Ovary (tissue), 9 donors: Measurements from ENCODE around the gene POLE3. TPM values are rescaled to one million over a fixed set of nuclear protein-coding genes. Genes with fewer than 3 reads are reported as not detected.

Source experiments
- DNase-seq, 5 donors: peaks; one replicate each; pipeline ENCODE4 v3.0.0-alpha.2; 2019 to 2020
- H3K27ac ChIP-seq, 2 donors: fragments of 200-600 bp; one replicate each; pipeline versions ENCODE4 v1.5.1 to v1.8.0; 2019 to 2022
- H3K27me3 ChIP-seq: fragments of 200-600 bp; one replicate; pipeline ENCODE4 v1.8.0; 2022
- H3K36me3 ChIP-seq: fragments of 200-600 bp; sonication (generic); one replicate; pipeline ENCODE4 v1.5.1; 2019
- H3K4me1 ChIP-seq: one replicate; pipeline ENCODE4 v1.8.1; 2013; ENCODE audit warnings: mild to moderate bottlenecking, moderate library complexity; ENCODE audit not compliant: insufficient read depth
- H3K4me3 ChIP-seq: fragments of 200-600 bp; sonication (generic); one replicate; pipeline ENCODE4 v1.5.1; 2017
- H3K9me3 ChIP-seq, 2 donors: fragments of 200-600 bp in 1 of 2; sonication (generic) in 1 of 2; one replicate each; pipeline versions ENCODE4 v1.5.1 to v1.8.1; 2013 to 2019; ENCODE audit warnings: mild to moderate bottlenecking in 1 of 2, moderate library complexity in 1 of 2
- EP300 ChIP-seq: sonication (generic); formaldehyde crosslinking; IDR thresholded peaks from one replicate; pipeline ENCODE4 v1.6.1; 2017; ENCODE audit warnings: antibody characterized with exemption
- POLR2A ChIP-seq: fragments of 450-650 bp; IDR thresholded peaks from one replicate; pipeline ENCODE4 v1.6.1; 2017; ENCODE audit warnings: antibody characterized with exemption, mild to moderate bottlenecking, moderate library complexity
- WGBS, 3 donors: extraction: QIAGEN DNeasy Blood & Tissue Kit in 1 of 3; methylation state at CpG; one replicate each; pipeline versions ENCODE4 v1.1.5 to v1.1.7; 2013 to 2017; 5-methylcytosine and 5-hydroxymethylcytosine counted together
- intact Hi-C, 4 donors: fragments of 100-400 bp; cut with DNase I; formaldehyde crosslinking; loops; one replicate each; pipeline versions ENCODE4 v1.11.0 to v1.15.1; 2022 to 2023
- polyA plus RNA-seq, 2 donors: library from polyadenylated mRNA; stranded (reverse); fragments of 200-250 nt in 1 of 2; fragments of 350-450 nt in 1 of 2; fragmentation: Illumina TruSeq in 1 of 2; extraction: RNeasy Lipid Tissue Mini Kit (QIAGEN cat#74804) in 1 of 2; gene quantifications; one replicate each; pipeline ENCODE4 v1.2.3, GENCODE V29; 2013 to 2014
- total RNA-seq, 7 donors: library from RNA; depleted of rRNA in 2 of 7; stranded (reverse); fragments of >200 nt in 2 of 7; fragmentation: NEBNext Ultra II Directional in 3 of 7; extraction: Animal tissue kit (Norgen Biotek cat#: 25700) in 3 of 7; gene quantifications; one replicate each; pipeline versions ENCODE4 v1.1.0 to v1.2.4, GENCODE V29; 2016 to 2023
- TF ChIP-seq, protein P1 (sequence below), 3 donors: fragments of 450-650 bp in 2 of 3; fragments of 200-600 bp in 1 of 3; IDR thresholded peaks; one replicate each; pipeline versions ENCODE4 v1.5.1 to v1.8.0; 2016 to 2022; ENCODE audit warnings: antibody characterized with exemption in 3 of 3, mild to moderate bottlenecking in 1 of 3
- donor health status: DM: no; HTN: no; CAD: no; lungs with moderate emphysema.
- donor health status: DM: no; HTN: no; CAD: no.
- donor health status: Bipolar disorder and iron deficiency.
- donor health status: DM: yes; HTN: yes; CAD: no.
- donor health status: DM: no; HTN: no; CAD: no.
- donor health status: DM: yes; HTN: yes; CAD: no.

The POLE3 gene
- total and polyA plus RNA-seq, 9 donors: 12.3 to 53.6 (median 25.9) TPM

DNA sequence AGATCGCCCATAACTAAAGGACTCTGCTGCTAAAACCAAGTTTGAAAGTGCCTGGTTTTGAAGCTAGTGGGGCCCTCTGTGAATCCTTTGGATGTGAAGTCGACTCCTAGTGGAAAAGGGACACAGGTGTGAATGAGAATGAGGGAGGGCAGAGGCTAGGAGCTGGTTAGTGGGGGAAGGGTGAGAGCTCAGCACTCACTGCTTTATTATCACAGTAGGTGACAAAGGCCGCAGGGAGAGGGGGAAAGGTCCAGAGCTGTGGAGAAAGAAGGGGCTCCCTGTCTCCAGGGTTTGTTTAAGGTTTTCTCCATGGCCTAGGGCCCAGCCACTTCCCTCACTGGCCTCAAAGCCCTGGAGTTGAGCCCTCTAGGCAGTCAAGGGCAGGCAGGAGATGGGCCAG lies 37.2 kb downstream of the POLE3 start:
- H3K27me3 ChIP-seq: no peaks in the 10 kb centered on the region
- no peak for DNase-seq
- TF ChIP-seq POLR2A (no peak), EP300 (no peak)
- TF ChIP-seq, protein P1, sequence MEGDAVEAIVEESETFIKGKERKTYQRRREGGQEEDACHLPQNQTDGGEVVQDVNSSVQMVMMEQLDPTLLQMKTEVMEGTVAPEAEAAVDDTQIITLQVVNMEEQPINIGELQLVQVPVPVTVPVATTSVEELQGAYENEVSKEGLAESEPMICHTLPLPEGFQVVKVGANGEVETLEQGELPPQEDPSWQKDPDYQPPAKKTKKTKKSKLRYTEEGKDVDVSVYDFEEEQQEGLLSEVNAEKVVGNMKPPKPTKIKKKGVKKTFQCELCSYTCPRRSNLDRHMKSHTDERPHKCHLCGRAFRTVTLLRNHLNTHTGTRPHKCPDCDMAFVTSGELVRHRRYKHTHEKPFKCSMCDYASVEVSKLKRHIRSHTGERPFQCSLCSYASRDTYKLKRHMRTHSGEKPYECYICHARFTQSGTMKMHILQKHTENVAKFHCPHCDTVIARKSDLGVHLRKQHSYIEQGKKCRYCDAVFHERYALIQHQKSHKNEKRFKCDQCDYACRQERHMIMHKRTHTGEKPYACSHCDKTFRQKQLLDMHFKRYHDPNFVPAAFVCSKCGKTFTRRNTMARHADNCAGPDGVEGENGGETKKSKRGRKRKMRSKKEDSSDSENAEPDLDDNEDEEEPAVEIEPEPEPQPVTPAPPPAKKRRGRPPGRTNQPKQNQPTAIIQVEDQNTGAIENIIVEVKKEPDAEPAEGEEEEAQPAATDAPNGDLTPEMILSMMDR (IDR thresholded peaks at IDR 0.05): no peak
- no peaks in the 10 kb centered on the region for H3K9me3 ChIP-seq
- no peaks in the 10 kb centered on the region for H3K36me3 ChIP-seq
- 59 to 70% (median 62%) methylated on average over 3 of the region's 3 CpGs for WGBS, 3 donors
- intact Hi-C loops: no loop called here
- peaks cover 3% of the 10 kb centered on the region for H3K4me1 ChIP-seq
- no peak overlapping the region for H3K27ac ChIP-seq
- no peak overlapping the region for H3K4me3 ChIP-seq

DNA sequence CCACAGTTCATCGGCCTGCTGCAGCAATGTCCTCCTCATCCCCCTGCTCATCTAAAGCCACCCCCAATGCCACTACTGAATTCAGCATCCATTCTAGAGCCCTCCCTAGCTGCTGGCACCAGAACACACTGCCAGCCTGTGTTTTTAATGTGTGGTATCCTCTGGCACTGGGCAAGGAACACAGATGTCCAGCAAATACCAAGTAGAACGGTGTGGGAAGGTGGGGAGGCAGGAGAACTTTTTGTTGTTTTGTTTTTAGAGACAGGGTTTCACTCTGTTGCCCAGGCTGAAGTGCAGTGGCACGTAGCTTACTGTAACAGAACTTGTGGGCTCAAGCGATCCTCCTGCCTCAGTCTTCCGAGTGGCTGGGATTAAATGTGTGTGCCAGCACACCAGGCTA lies 38.4 kb downstream of the POLE3 start:
- Histone ChIP-seq H3K27ac (no peak overlapping the region), H3K36me3 (no peaks in the 10 kb centered on the region), H3K27me3 (no peaks in the 10 kb centered on the region), H3K4me1 (peaks cover 3% of the 10 kb centered on the region), H3K9me3 (no peaks in the 10 kb centered on the region), H3K4me3 (no peak overlapping the region)
- TF ChIP-seq POLR2A: no peak
- TF ChIP-seq EP300: no peak
- TF ChIP-seq, protein P1 (IDR thresholded peaks at IDR 0.05): no peak
- intact Hi-C loops: no loop called here
- 77 to 84% (median 80%) methylated on average over 5 of the region's 5 CpGs for WGBS, 3 donors
- DNase-seq: no peak

DNA sequence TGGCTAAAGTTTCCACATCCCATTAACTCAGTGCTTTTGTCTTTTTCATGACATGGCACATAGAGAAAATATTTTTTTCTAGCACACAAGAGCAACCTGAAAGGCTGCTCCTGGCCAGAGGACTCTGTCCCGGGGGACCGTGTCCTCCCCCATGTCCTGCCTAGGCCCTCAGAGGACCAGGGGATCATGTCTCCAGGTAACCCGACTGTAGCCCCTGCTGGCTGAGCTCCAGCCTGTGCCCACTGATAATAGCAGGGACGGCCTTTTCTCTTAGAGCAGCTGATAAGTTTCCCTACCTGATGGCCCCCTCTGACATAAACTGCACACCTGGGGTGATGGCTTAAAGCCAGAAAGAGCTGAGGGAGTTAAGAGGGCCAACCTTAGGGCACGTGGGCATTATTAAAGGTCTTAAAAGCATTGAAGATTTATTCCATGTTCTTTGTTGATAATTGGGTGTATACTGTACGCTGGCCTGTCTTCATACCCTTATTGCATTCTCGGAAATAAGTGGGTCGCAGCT lies 39.6 kb downstream of the POLE3 start:
- Histone ChIP-seq H3K27ac (no peak overlapping the region), H3K36me3 (no peaks in the 10 kb centered on the region), H3K4me3 (no peak overlapping the region), H3K27me3 (no peaks in the 10 kb centered on the region), H3K9me3 (no peaks in the 10 kb centered on the region), H3K4me1 (peaks cover 3% of the 10 kb centered on the region)
- WGBS, 3 donors: 39 to 49% (median 43%) methylated on average over 8 of the region's 8 CpGs
- no peak for DNase-seq
- TF ChIP-seq, protein P1 (IDR thresholded peaks at IDR 0.05): no peak
- no peak for TF ChIP-seq POLR2A
- no peak for TF ChIP-seq EP300
- intact Hi-C loops: no loop called here

DNA sequence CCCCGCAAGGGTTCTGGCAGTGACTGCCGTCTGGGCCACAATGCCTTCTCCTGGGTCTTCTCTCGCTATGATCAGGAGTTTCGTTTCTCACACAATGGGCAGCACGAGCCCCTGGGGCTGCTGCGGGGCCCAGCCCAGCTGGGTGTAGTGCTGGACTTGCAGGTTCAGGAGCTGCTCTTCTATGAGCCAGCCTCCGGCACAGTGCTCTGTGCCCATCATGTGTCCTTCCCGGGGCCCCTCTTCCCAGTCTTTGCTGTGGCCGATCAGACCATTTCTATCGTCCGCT lies 40.7 kb downstream of the POLE3 start:
- Histone ChIP-seq H3K36me3 (no peaks in the 10 kb centered on the region), H3K27me3 (no peaks in the 10 kb centered on the region), H3K4me3 (no peak overlapping the region), H3K9me3 (no peaks in the 10 kb centered on the region), H3K4me1 (no peaks in the 10 kb centered on the region), H3K27ac (no peak overlapping the region)
- TF ChIP-seq, protein P1 (IDR thresholded peaks at IDR 0.05): no peak
- no peak for DNase-seq
- WGBS, 3 donors: 76 to 83% (median 77%) methylated on average over 11 of the region's 11 CpGs
- intact Hi-C loops: no loop called here
